K562 (cell line): Measurements from ENCODE around the gene OTOG. TPM values are rescaled to one million over a fixed set of nuclear protein-coding genes. Genes with fewer than 3 reads are reported as not detected.

Experiments used
- ATAC-seq: fragments of 200-7000 bp; cut with Tn5 transposase; 3 replicates; pipeline ENCODE4 v1.9.1; 2020; ENCODE audit warnings: moderate library complexity
- BruUV-seq: library from RNA; stranded (reverse); fragments of 400-500 nt; replicated peaks from 2 replicates; lab custom pipeline; 2021; lab: Mats Ljungman, UMichigan
- CTCF ChIA-PET: fragments of 300-600 bp; formaldehyde crosslinking; extraction: SDS; loops from one replicate; lab custom pipeline; 2021; ENCODE audit warnings: low intra/inter-chr PET ratio; lab: Yijun Ruan, JAX
- POLR2A ChIA-PET: fragments of 300-600, 350-650 bp; sonication (Branson Sonifier 250); formaldehyde crosslinking; extraction: SDS; loops from one replicate; lab custom pipeline; 2021; ENCODE audit warnings: antibody characterized with exemption, inconsistent platforms; lab: Yijun Ruan, JAX
- DNase-seq, 4 experiments: peaks; one replicate each; pipeline versions ENCODE4 v3.0.0 to v3.0.0-alpha.2; 2011 to 2018; ENCODE audit warnings: low spot score in 3 of 4, mixed read lengths in 3 of 4; ENCODE audit errors: extremely low read depth in 1 of 4
- FAIRE-seq: peaks from 2 replicates; lab custom pipeline; 2011; peaks lifted over from hg19 to GRCh38; lab: Jason Lieb, UNC
- H2AFZ ChIP-seq: 2 replicates; pipeline ENCODE4 v1.6.0; 2011; ENCODE audit warnings: low read depth, low read length, control low read depth, inconsistent platforms
- H3K27ac ChIP-seq: fragments of 200-600 bp; 3 replicates; pipeline ENCODE4 v1.8.0; 2011; ENCODE audit warnings: low read depth, mild to moderate bottlenecking, control low read depth, inconsistent platforms, low read length, moderate library complexity, mixed read lengths; ENCODE audit errors: extremely low read depth
- H3K27me3 ChIP-seq, 2 experiments: fragments of 300-600 bp in 1 of 2; 2 replicates in 1 of 2; 3 replicates in 1 of 2; pipeline versions ENCODE4 v1.6.0 to v1.8.0; 2011; ENCODE audit warnings: inconsistent platforms in 2 of 2, low read length in 2 of 2, mild to moderate bottlenecking in 1 of 2, mixed read lengths in 1 of 2, moderate library complexity in 1 of 2; ENCODE audit not compliant: control insufficient read depth in 2 of 2, insufficient read depth in 2 of 2
- H3K36me3 ChIP-seq: fragments of 300-600 bp; 3 replicates; pipeline ENCODE4 v1.8.0; 2011; ENCODE audit warnings: mild to moderate bottlenecking, low read length, inconsistent platforms; ENCODE audit not compliant: control insufficient read depth, insufficient read depth
- H3K4me1 ChIP-seq, 2 experiments: fragments of 200-600 bp in 1 of 2; replicated peaks in 1 of 2; 2 replicates in 1 of 2; 3 replicates in 1 of 2; pipeline versions ENCODE4 v1.5.1 to v1.8.0; 2011; ENCODE audit warnings: inconsistent platforms in 2 of 2, low read length in 2 of 2, mild to moderate bottlenecking in 1 of 2, mixed read lengths in 1 of 2, moderate library complexity in 1 of 2; ENCODE audit not compliant: control insufficient read depth in 2 of 2, insufficient read depth in 2 of 2
- H3K4me2 ChIP-seq: 2 replicates; pipeline ENCODE4 v1.6.1; 2011; ENCODE audit warnings: low read length, control low read depth, inconsistent platforms, mixed read lengths; ENCODE audit not compliant: insufficient read depth
- H3K4me3 ChIP-seq: fragments of 200-600 bp; sonication (generic), shearing (Covaris generic); 2 replicates; pipeline ENCODE4 v1.5.1; 2016; ENCODE audit warnings: control low read depth, inconsistent platforms
- H3K79me2 ChIP-seq: fragments of 200-600 bp; 3 replicates; pipeline ENCODE4 v1.8.0; 2011; ENCODE audit warnings: low read length, inconsistent platforms; ENCODE audit not compliant: control insufficient read depth, insufficient read depth
- H3K9ac ChIP-seq, 2 experiments: 2 replicates each; pipeline versions ENCODE4 v1.6.0 to v1.6.1; 2011; ENCODE audit warnings: low read depth in 2 of 2, low read length in 2 of 2, control low read depth in 1 of 2, inconsistent platforms in 1 of 2, mild to moderate bottlenecking in 1 of 2, mixed read lengths in 1 of 2; ENCODE audit not compliant: insufficient read depth in 1 of 2
- H3K9me1 ChIP-seq: one replicate; pipeline ENCODE4 v1.6.0; 2011; ENCODE audit warnings: inconsistent platforms, mild to moderate bottlenecking, low read length, moderate library complexity; ENCODE audit not compliant: control insufficient read depth, insufficient read depth
- H3K9me3 ChIP-seq: replicated peaks from 2 replicates; pipeline ENCODE4 v1.5.1; 2011; ENCODE audit warnings: low read depth, low read length, inconsistent platforms; ENCODE audit not compliant: control insufficient read depth, insufficient read depth
- H4K20me1 ChIP-seq: replicated peaks from 2 replicates; pipeline ENCODE4 v1.6.1; 2011; ENCODE audit warnings: low read length, inconsistent platforms, mixed read lengths; ENCODE audit not compliant: control insufficient read depth, insufficient read depth
- FOXA3 ChIP-seq, 2 experiments: fragments of 450-650 bp in 1 of 2; sonication (generic) in 1 of 2; formaldehyde crosslinking; IDR thresholded peaks in 1 of 2; conservative IDR thresholded peaks in 1 of 2; 2 replicates each; pipeline versions ENCODE4 v1.4.0 to v1.8.0; 2020 to 2022; ENCODE audit warnings: mild to moderate bottlenecking in 2 of 2, missing genetic modification reagents in 1 of 2
- GTF2F1 ChIP-seq: IDR thresholded peaks from 2 replicates; pipeline ENCODE4 v1.6.1; 2011; ENCODE audit warnings: low read depth, low read length, improper control_type of control experiment
- JUNB ChIP-seq: fragments of 450-650 bp; formaldehyde crosslinking; conservative IDR thresholded peaks from 2 replicates; pipeline ENCODE4 v1.4.0; 2020; ENCODE audit warnings: mild to moderate bottlenecking
- L3MBTL2 ChIP-seq: fragments of 450-650 bp; IDR thresholded peaks from 2 replicates; pipeline ENCODE4 v1.6.1; 2016; ENCODE audit warnings: mild to moderate bottlenecking, moderate library complexity
- NRF1 ChIP-seq, 2 experiments: fragments of 450-650 bp; IDR thresholded peaks in 1 of 2; conservative IDR thresholded peaks in 1 of 2; 2 replicates each; pipeline ENCODE4 v1.6.1; 2014; ENCODE audit warnings: mild to moderate bottlenecking in 2 of 2
- PCBP1 ChIP-seq: fragments of 200-400 bp; formaldehyde crosslinking; IDR thresholded peaks from 2 replicates; pipeline ENCODE4 v1.6.1; 2018; ENCODE audit warnings: mild to moderate bottlenecking, low read depth, low read length; ENCODE audit not compliant: poor library complexity, severe bottlenecking
- RAD51 ChIP-seq: fragments of 450-650 bp; IDR thresholded peaks from 2 replicates; pipeline ENCODE4 v1.7.1; 2016; ENCODE audit warnings: low read depth, mild to moderate bottlenecking, borderline replicate concordance
- RCOR1 ChIP-seq, 2 experiments: IDR thresholded peaks; 2 replicates each; pipeline ENCODE4 v1.6.1; 2012; ENCODE audit warnings: low read depth in 2 of 2, low read length in 2 of 2, borderline replicate concordance in 1 of 2, improper control_type of control experiment in 1 of 2
- RFX5 ChIP-seq: IDR thresholded peaks from 2 replicates; pipeline ENCODE4 v1.6.1; 2011; ENCODE audit warnings: low read depth, mild to moderate bottlenecking, improper control_type of control experiment, low read length
- SAFB2 ChIP-seq: fragments of 200-400 bp; formaldehyde crosslinking; IDR thresholded peaks from 2 replicates; pipeline ENCODE4 v1.6.1; 2018; ENCODE audit warnings: borderline replicate concordance, low read length, low read depth, moderate library complexity; ENCODE audit not compliant: severe bottlenecking
- SREBF1 ChIP-seq: fragments of 150-350 bp; IDR thresholded peaks from 2 replicates; pipeline ENCODE4 v1.6.1; 2014; ENCODE audit warnings: antibody characterized with exemption, low read depth, low read length, borderline replicate concordance
- ZBTB9 ChIP-seq: fragments of 450-650 bp; formaldehyde crosslinking; IDR thresholded peaks from 2 replicates; pipeline ENCODE4 v1.4.0; 2020; ENCODE audit warnings: mild to moderate bottlenecking, moderate library complexity
- ZNF3 ChIP-seq: fragments of 250-450 bp; sonication (Bioruptor Pico); IDR thresholded peaks from 2 replicates; pipeline ENCODE4 v1.5.0; 2021; ENCODE audit warnings: mild to moderate bottlenecking, moderate library complexity
- ZNF780A ChIP-seq: fragments of 250-450 bp; sonication (Bioruptor Pico); IDR thresholded peaks from 2 replicates; pipeline ENCODE4 v1.5.0; 2021; ENCODE audit warnings: mild to moderate bottlenecking
- WGBS: fragments of 100-300 bp; shearing (Covaris generic); methylation state at CpG from one replicate; pipeline ENCODE4 v1.1.6; 2016; ENCODE audit warnings: low coverage, mixed read lengths; ENCODE audit not compliant: insufficient coverage; ENCODE audit errors: missing lambda C conversion rate; 5-methylcytosine and 5-hydroxymethylcytosine counted together
- in situ Hi-C: fragments of 300-500 bp; cut with MboI; formaldehyde crosslinking; loops from 4 replicates; pipeline ENCODE4 v1.15.0; 2018; ENCODE audit warnings: inconsistent platforms, mixed read lengths
- intact Hi-C: fragments of 100-400 bp; cut with micrococcal nuclease; formaldehyde crosslinking; loops from 2 replicates; pipeline ENCODE4 v1.14.2; 2022
- polyA plus RNA-seq, 8 experiments: library from polyadenylated mRNA; depleted of rRNA in 4 of 8; stranded (reverse) in 5 of 8; unstranded in 3 of 8; fragments of >200 nt; fragmentation: Nextera tagmentation in 2 of 8; fragmentation: Illumina TruSeq in 1 of 8; extraction: Ambion mirVana in 2 of 8; extraction: Trizol in 1 of 8; gene quantifications; 2 replicates each; pipeline versions ENCODE4 v1.2.1 to v1.2.3, GENCODE V29; 2011 to 2014; ENCODE audit warnings: inconsistent platforms in 1 of 8, missing spikeins in 1 of 8
- total RNA-seq, 7 experiments: library from RNA; depleted of rRNA in 6 of 7; stranded (reverse); fragments of >200 nt in 6 of 7; fragmentation: Illumina TruSeq in 2 of 7; extraction: Trizol in 2 of 7; gene quantifications; 2 replicates each; pipeline versions ENCODE4 v1.2.1 to v1.2.3, GENCODE V29; 2011 to 2021; ENCODE audit warnings: low replicate concordance in 1 of 7

Gene OTOG
- total and polyA plus RNA-seq, 9 of the 15 experiments (the other 6 are each of a cell fraction or from before 2014, with no cell fraction given) = not detected

GRCh38 chr11:17508791-17509190 lies 38.3 kb upstream of the OTOG start:
- DNase-seq = no peak
- H3K9me1 ChIP-seq = no peaks in the 10 kb centered on the region
- H3K4me3 ChIP-seq = no peak overlapping the region
- H3K4me1 ChIP-seq = no peaks in the 10 kb centered on the region
- H3K27me3 ChIP-seq = peaks cover 6 to 45% of the 10 kb centered on the region in 2 experiments
- no peaks in the 10 kb centered on the region for H3K9me3 ChIP-seq
- no peaks in the 10 kb centered on the region; the same call in 1 of the 2 replicates for H4K20me1 ChIP-seq
- ChIA-PET POLR2A (interaction anchor here (0.5 to 1.4 kb wide), 3 partner anchors 11 to 504 kb away, joined by 3 read pairs; no protein-coding TSS in a partner anchor), CTCF (no interaction called here)
- intact Hi-C loops (no loop called here), in situ Hi-C loops (no loop called here)
- H3K79me2 ChIP-seq = no peaks in the 10 kb centered on the region
- no peak for FAIRE-seq
- no peak overlapping the region for H2AFZ ChIP-seq
- TF ChIP-seq ZBTB9 (no peak), GTF2F1 (no peak), FOXA3 (CRISPR knock-in tag; conservative IDR thresholded peaks at IDR 0.05 in 1 of 2, IDR thresholded peaks at IDR 0.05 in 1 of 2) (no peak), ZNF780A (CRISPR knock-in tag) (no peak), RFX5 (no peak), PCBP1 (no peak), SAFB2 (no peak), NRF1 (conservative IDR thresholded peaks at IDR 0.05 in 1 of 2, IDR thresholded peaks at IDR 0.05 in 1 of 2) (no peak), ZNF3 (CRISPR knock-in tag) (no peak), RCOR1 (IDR thresholded peaks at IDR 0.05; ENCODE audit: borderline replicate concordance in 1 of 2, low read depth in 2 of 2, low read length in 2 of 2) (no peak), SREBF1 (no peak), JUNB (CRISPR knock-in tag) (no peak), L3MBTL2 (no peak), RAD51 (no peak)
- no peak overlapping the region for H3K4me2 ChIP-seq
- 0% methylated on average over 3 of the region's 3 CpGs for WGBS
- ATAC-seq = no peak
- no peaks in the 10 kb centered on the region for H3K36me3 ChIP-seq
- no peak overlapping the region for H3K27ac ChIP-seq
- no TSS peak for BruUV-seq
- H3K9ac ChIP-seq = no peak overlapping the region
